Measurements from ENCODE around the gene PRRC2A. TPM values are rescaled to one million over a fixed set of nuclear protein-coding genes. Genes with fewer than 3 reads are reported as not detected.

PRRC2A gene
- total RNA-seq: 100 to 1,000 TPM; 206 to 215 TPM
- 110 TPM for polyA plus RNA-seq (2013, experiment 1 of 2)
- 126 TPM for polyA plus RNA-seq (2013, experiment 2 of 2)
- total RNA-seq: 134 to 577 (median 285) reads per million in 172 experiments

DNA sequence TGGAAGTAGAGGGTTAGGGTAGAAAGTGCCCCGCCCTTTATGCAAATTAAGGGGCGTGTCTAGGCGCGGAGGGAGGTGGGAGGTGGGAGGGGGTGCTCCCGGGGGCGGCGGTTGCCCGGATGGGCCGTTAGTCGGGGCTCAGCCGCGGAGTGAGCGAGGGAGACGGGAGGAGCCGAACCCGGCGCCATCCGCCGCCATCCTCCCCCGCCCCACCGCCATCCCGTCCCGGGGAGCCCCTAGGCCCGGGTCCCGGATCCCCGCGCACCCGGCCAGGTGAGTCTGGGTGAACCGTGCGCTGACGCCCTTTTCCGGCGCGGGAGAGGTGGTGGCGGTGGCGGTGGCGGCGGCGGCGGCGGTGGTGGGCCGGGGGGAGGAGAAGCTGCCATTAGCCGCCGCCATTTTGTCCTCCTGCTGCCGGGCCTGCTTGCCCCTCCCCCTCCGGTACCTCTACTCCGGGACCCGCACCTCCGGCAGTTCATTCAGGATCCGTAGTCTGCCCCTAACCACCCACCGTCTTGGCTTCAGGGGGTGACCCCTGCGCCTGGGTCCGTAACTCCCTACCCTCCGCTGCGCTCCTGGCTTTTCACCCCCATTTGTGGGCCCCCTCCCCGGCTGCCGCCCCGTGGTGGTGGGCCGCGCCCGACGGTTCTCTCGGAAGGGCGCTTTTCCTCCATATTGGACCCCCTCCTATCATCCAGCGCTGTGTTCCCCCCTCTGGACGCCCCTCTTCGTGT is at the start of gene PRRC2A:
Gene PRRC2A (plus strand): TSS at position 130 of the 734 bp plus-strand sequence. CDS start 2,075 bp downstream, outside the sequence.
- H3K9me3 ChIP-seq (ENCODE audit: control insufficient read depth in 1 of 2, insufficient read depth in 1 of 2, low read length in 2 of 2): no peaks in the 10 kb centered on the region
- POLR2A ChIA-PET: interaction anchor here (0.6 to 4.9 kb wide), 17 partner anchors 26 to 1351 kb away, joined by 3 to 46 read pairs (median 4); partner anchors contain the start of genes ABHD16A, BAG6, C6orf47 and DDX39B
- H3K27ac ChIP-seq (ENCODE audit: low read depth in 1 of 2, low read length in 2 of 2): peak within 1 kb of the TSS; percentile 97 to 99
- CTCF ChIA-PET: interaction anchor here (0.9 to 1.0 kb wide), 2 partner anchors 22 to 70 kb away, joined by 4 read pairs; no protein-coding TSS in a partner anchor
- intact Hi-C loops (cut with DNase I, micrococcal nuclease): loop anchor here (1.0 to 2.0 kb wide), 5 partner anchors 32 to 74 kb away; partner anchors contain the start of genes BAG6 (in 2 of the 2), ATP6V1G2 (in 1 of the 2), C6orf47 (in 1 of the 2) and GPANK1 (in 1 of the 2)
- H3K4me3 ChIP-seq (ENCODE audit: low read length): peak within 1 kb of the TSS; percentile 74
- H3K36me3 ChIP-seq (ENCODE audit: insufficient read depth, low read length): peaks cover 34% of the 10 kb centered on the region
- H3K36me3 Mint-ChIP-seq (ENCODE audit: low read depth): peaks cover 46% of the 10 kb centered on the region
- H3K27ac Mint-ChIP-seq: peak within 1 kb of the TSS; percentile 92
- H3K27me3 ChIP-seq (ENCODE audit: control insufficient read depth in 1 of 2, insufficient read depth in 2 of 2, low read length in 2 of 2): no peaks in the 10 kb centered on the region
- peak within 1 kb of the TSS; percentile 93 for H3K4me3 Mint-ChIP-seq
- peak; percentile 20 for ATAC-seq (ENCODE audit: poor library complexity)
- peaks cover 44% of the 10 kb centered on the region for H3K4me1 Mint-ChIP-seq (ENCODE audit: low read depth)
- H3K27me3 Mint-ChIP-seq: no peaks in the 10 kb centered on the region
- no peak for TF ChIP-seq CTCF (IDR thresholded peaks at IDR 0.05)
- peak in 10 of 14 experiments; percentile 71 to 96 (median 86) for DNase-seq
- no peaks in the 10 kb centered on the region for H3K9me3 Mint-ChIP-seq
- H3K4me1 ChIP-seq (ENCODE audit: insufficient read depth, low read length): peaks cover 38% of the 10 kb centered on the region

DNA sequence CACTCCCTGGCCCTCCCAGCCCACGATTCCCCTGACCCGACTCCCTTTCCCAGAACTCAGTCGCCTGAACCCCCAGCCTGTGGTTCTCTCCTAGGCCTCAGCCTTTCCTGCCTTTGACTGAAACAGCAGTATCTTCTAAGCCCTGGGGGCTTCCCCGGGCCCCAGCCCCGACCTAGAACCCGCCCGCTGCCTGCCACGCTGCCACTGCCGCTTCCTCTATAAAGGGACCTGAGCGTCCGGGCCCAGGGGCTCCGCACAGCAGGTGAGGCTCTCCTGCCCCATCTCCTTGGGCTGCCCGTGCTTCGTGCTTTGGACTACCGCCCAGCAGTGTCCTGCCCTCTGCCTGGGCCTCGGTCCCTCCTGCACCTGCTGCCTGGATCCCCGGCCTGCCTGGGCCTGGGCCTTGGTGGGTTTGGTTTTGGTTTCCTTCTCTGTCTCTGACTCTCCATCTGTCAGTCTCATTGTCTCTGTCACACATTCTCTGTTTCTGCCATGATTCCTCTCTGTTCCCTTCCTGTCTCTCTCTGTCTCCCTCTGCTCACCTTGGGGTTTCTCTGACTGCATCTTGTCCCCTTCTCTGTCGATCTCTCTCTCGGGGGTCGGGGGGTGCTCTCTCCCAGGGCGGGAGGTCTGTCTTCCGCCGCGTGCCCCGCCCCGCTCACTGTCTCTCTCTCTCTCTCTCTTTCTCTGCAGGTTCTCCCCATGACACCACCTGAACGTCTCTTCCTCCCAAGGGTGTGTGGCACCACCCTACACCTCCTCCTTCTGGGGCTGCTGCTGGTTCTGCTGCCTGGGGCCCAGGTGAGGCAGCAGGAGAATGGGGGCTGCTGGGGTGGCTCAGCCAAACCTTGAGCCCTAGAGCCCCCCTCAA is 48.2 kb upstream of the PRRC2A start, which contains the start of gene LTA:
Gene LTA (plus strand): TSS at position 249 of the 871 bp plus-strand sequence. CDS start 454 bp downstream, at position 703.
- Mint-ChIP-seq H3K27me3 (no peaks in the 10 kb centered on the region), H3K36me3 (ENCODE audit: low read depth) (peaks cover 39% of the 10 kb centered on the region), H3K27ac (peak within 1 kb of the TSS; percentile 95), H3K9me3 (no peaks in the 10 kb centered on the region), H3K4me1 (ENCODE audit: low read depth) (peaks cover 99% of the 10 kb centered on the region), H3K4me3 (peak within 1 kb of the TSS; percentile 95)
- Histone ChIP-seq H3K9me3 (ENCODE audit: control insufficient read depth in 1 of 2, insufficient read depth in 1 of 2, low read length in 2 of 2) (no peaks in the 10 kb centered on the region), H3K27me3 (ENCODE audit: control insufficient read depth in 1 of 2, insufficient read depth in 2 of 2, low read length in 2 of 2) (no peaks in the 10 kb centered on the region), H3K36me3 (ENCODE audit: insufficient read depth, low read length) (peaks cover 6% of the 10 kb centered on the region), H3K4me1 (ENCODE audit: insufficient read depth, low read length) (peaks cover 96% of the 10 kb centered on the region), H3K27ac (ENCODE audit: low read depth in 1 of 2, low read length in 2 of 2) (peak within 1 kb of the TSS; percentile 84 to 87), H3K4me3 (ENCODE audit: low read length) (peak within 1 kb of the TSS; percentile 67)
- POLR2A ChIA-PET: interaction anchor here (1.0 to 34.9 kb wide), 4 partner anchors 1 to 31 kb away, joined by 5 to 1160 read pairs (median 601); partner anchors contain the start of genes DDX39B, LST1, LTA and LTB
- peak; percentile 65 for ATAC-seq (ENCODE audit: poor library complexity)
- peak; percentile 52 to 89 (median 70) for DNase-seq
- intact Hi-C loops (cut with DNase I, micrococcal nuclease): loop anchor here in 1 of 2 experiments (1.0 to 2.0 kb wide), 2 partner anchors 9 to 13 kb away; no protein-coding TSS in a partner anchor
- no peak for TF ChIP-seq CTCF (IDR thresholded peaks at IDR 0.05)
- CTCF ChIA-PET: interaction anchor here (0.6 to 12.5 kb wide), 5 partner anchors 8 to 26 kb away, joined by 3 to 169 read pairs (median 4); partner anchors contain the start of genes ATP6V1G2 and NFKBIL1

Measured in CD4-positive, alpha-beta T cell (primary cell).